Calu3 (cell line): Measurements from ENCODE around the gene SYCP2. TPM values are rescaled to one million over a fixed set of nuclear protein-coding genes. Genes with fewer than 3 reads are reported as not detected.
A peak's percentile ranks its signal among the peaks of the same experiment; 100 is the strongest.

Experiments
- BruUV-seq: library from RNA; stranded (reverse); fragments of 400-500 nt; replicated peaks from 2 replicates; lab custom pipeline; 2021; lab: Mats Ljungman, UMichigan
- CTCF ChIA-PET: fragments of 300-600 bp; sonication (Branson Sonifier 250); formaldehyde crosslinking; loops from one replicate; lab custom pipeline; 2022; ENCODE audit warnings: antibody characterized with exemption; lab: Charles Lee
- DNase-seq: peaks from one replicate; pipeline ENCODE4 v3.0.0; 2022
- H3K27ac Mint-ChIP-seq: one replicate; pipeline ENCODE4 v1.8.0; 2022; ENCODE audit warnings: mixed read lengths; ENCODE audit not compliant: unreplicated experiment
- H3K27me3 Mint-ChIP-seq: one replicate; pipeline ENCODE4 v1.8.0; 2022; ENCODE audit warnings: mixed read lengths; ENCODE audit not compliant: unreplicated experiment
- H3K36me3 Mint-ChIP-seq: one replicate; pipeline ENCODE4 v1.8.0; 2022; ENCODE audit warnings: mild to moderate bottlenecking, moderate library complexity, mixed read lengths; ENCODE audit not compliant: insufficient read depth, unreplicated experiment
- H3K4me1 Mint-ChIP-seq: one replicate; pipeline ENCODE4 v1.8.0; 2022; ENCODE audit warnings: mild to moderate bottlenecking, low read depth, mixed read lengths; ENCODE audit not compliant: unreplicated experiment
- H3K4me3 Mint-ChIP-seq: one replicate; pipeline ENCODE4 v1.8.0; 2022; ENCODE audit warnings: mild to moderate bottlenecking, low read depth, moderate library complexity, mixed read lengths; ENCODE audit not compliant: unreplicated experiment
- H3K9me3 Mint-ChIP-seq: one replicate; pipeline ENCODE4 v1.8.0; 2022; ENCODE audit warnings: low read depth, mixed read lengths; ENCODE audit not compliant: unreplicated experiment
- CTCF ChIP-seq: fragments of 200-600 bp; IDR thresholded peaks from one replicate; pipeline ENCODE4 v1.8.0; 2022; ENCODE audit warnings: antibody characterized with exemption; ENCODE audit not compliant: unreplicated experiment
- intact Hi-C: fragments of 100-400 bp; cut with micrococcal nuclease; formaldehyde crosslinking; loops from one replicate; pipeline ENCODE4 v1.10.0; 2022; ENCODE audit not compliant: unreplicated experiment
- total RNA-seq: library from RNA; stranded (reverse); gene quantifications from 2 replicates; pipeline ENCODE4 v1.2.3, GENCODE V29; 2022

SYCP2 gene
- total RNA-seq, 1 experiment from 2014 or later, result 56.0 TPM

- DNase-seq, result no peak
- intact Hi-C loops, result no loop called here
- CTCF ChIA-PET, result interaction anchor here (0.6 to 1.9 kb wide), 7 partner anchors 11 to 95 kb away, joined by 3 to 15 read pairs (median 4); partner anchors contain the start of genes FAM217B and PPP1R3D
- H3K27me3 Mint-ChIP-seq, result no peaks in the 10 kb centered on the region
- no peaks in the 10 kb centered on the region for H3K4me1 Mint-ChIP-seq
- no peak overlapping the region for H3K4me3 Mint-ChIP-seq
- no peaks in the 10 kb centered on the region for H3K36me3 Mint-ChIP-seq
- no TSS peak for BruUV-seq
- no peaks in the 10 kb centered on the region for H3K9me3 Mint-ChIP-seq
- no peak overlapping the region for H3K27ac Mint-ChIP-seq
- no peak for TF ChIP-seq CTCF
These were observed 21.3 kb upstream of the SYCP2 start for GRCh38 chr20:59954718-59955117.

GRCh38 chr20:59949911-59950310 is 16.5 kb upstream of the SYCP2 start:
- intact Hi-C loops, result loop anchor here (1.0 to 10.0 kb wide), 5 partner anchors 43 to 1945 kb away; no protein-coding TSS in a partner anchor
- CTCF ChIA-PET, result interaction anchor here (1.5 to 1.9 kb wide), 2 partner anchors 39 to 100 kb away, joined by 3 to 8 read pairs; no protein-coding TSS in a partner anchor

GRCh38 chr20:59948828-59949720 is 15.6 kb upstream of the SYCP2 start:
- Mint-ChIP-seq H3K36me3 (peaks cover 13% of the 10 kb centered on the region), H3K4me1 (peaks cover 14% of the 10 kb centered on the region)
- no TSS peak for BruUV-seq

More at GRCh38 chr20:59949911-59950310, 16.5 kb upstream of the SYCP2 start:
- DNase-seq, result no peak
- no peak for TF ChIP-seq CTCF
- H3K27ac Mint-ChIP-seq, result no peak overlapping the region
- H3K4me1 Mint-ChIP-seq, result peaks cover 14% of the 10 kb centered on the region
- H3K4me3 Mint-ChIP-seq, result no peak overlapping the region
- no peaks in the 10 kb centered on the region for H3K9me3 Mint-ChIP-seq
- no peaks in the 10 kb centered on the region for H3K27me3 Mint-ChIP-seq
- peaks cover 6% of the 10 kb centered on the region for H3K36me3 Mint-ChIP-seq
- BruUV-seq, result no TSS peak

More at GRCh38 chr20:59948828-59949720, 15.6 kb upstream of the SYCP2 start:
- peak; percentile 57 for TF ChIP-seq CTCF
- no peak overlapping the region for H3K27ac Mint-ChIP-seq
- intact Hi-C loops, result loop anchor here (1.0 to 10.0 kb wide), 5 partner anchors 44 to 1946 kb away; no protein-coding TSS in a partner anchor
- H3K9me3 Mint-ChIP-seq, result no peaks in the 10 kb centered on the region
- no peaks in the 10 kb centered on the region for H3K27me3 Mint-ChIP-seq
- DNase-seq, result peak; percentile 48
- CTCF ChIA-PET, result interaction anchor here (0.7 to 2.0 kb wide), 5 partner anchors 23 to 209 kb away, joined by 3 to 9 read pairs (median 8); no protein-coding TSS in a partner anchor
- no peak overlapping the region for H3K4me3 Mint-ChIP-seq
